Measurements from ENCODE around the gene HS3ST2.

DNA sequence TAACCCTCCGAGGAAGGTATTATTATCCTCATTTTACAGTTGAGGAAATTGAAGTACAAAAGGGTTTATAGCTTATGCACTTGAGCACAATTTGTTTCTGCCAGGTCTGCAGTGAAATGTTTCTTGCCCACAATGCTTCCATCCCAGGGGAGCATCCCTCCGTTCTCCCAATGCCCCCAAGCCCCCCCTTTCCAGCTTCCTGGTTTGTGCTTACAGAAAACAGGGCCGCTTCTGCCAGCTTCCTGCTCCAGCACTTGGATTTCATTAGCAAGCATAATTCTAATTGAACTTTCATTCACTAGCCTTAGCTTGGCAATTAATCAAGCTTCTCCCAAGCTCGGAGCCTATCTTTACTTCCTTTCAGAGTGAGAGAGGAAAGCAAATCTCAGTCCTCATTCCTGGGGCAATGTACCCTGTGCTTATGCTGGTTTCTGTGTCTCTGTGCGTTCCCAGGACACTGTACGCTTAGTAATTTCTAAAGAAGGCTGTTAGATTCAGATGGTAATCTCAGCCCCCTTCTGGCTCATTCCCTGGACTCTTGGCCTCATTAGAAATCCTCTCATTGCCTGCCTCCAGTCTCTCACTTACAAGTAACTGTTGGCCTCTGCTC lies 141.6 kb downstream of the HS3ST2 start:
- TF ChIP-seq EZH2 (IDR thresholded peaks at IDR 0.05; ENCODE audit: borderline replicate concordance, low read depth, low read length, severe bottlenecking), result no peak
- TF ChIP-seq, protein P1, sequence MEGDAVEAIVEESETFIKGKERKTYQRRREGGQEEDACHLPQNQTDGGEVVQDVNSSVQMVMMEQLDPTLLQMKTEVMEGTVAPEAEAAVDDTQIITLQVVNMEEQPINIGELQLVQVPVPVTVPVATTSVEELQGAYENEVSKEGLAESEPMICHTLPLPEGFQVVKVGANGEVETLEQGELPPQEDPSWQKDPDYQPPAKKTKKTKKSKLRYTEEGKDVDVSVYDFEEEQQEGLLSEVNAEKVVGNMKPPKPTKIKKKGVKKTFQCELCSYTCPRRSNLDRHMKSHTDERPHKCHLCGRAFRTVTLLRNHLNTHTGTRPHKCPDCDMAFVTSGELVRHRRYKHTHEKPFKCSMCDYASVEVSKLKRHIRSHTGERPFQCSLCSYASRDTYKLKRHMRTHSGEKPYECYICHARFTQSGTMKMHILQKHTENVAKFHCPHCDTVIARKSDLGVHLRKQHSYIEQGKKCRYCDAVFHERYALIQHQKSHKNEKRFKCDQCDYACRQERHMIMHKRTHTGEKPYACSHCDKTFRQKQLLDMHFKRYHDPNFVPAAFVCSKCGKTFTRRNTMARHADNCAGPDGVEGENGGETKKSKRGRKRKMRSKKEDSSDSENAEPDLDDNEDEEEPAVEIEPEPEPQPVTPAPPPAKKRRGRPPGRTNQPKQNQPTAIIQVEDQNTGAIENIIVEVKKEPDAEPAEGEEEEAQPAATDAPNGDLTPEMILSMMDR (IDR thresholded peaks at IDR 0.05; ENCODE audit: borderline replicate concordance, extremely low read depth, low read length, poor library complexity, severe bottlenecking), result no peak

Data from DND-41 (cell line).